GM12801 (cell line): ENCODE measurements around the gene TMA7.

Experiments
- CTCF ChIP-seq: IDR thresholded peaks from one replicate; pipeline ENCODE4 v1.5.1; 2011; ENCODE audit warnings: control low read depth; ENCODE audit not compliant: insufficient read length; ENCODE audit errors: extremely low read depth

TMA7 gene

GRCh38 chr3:48431224-48432029 is 8.6 kb upstream of the TMA7 start:
- no peak for TF ChIP-seq CTCF

DNA sequence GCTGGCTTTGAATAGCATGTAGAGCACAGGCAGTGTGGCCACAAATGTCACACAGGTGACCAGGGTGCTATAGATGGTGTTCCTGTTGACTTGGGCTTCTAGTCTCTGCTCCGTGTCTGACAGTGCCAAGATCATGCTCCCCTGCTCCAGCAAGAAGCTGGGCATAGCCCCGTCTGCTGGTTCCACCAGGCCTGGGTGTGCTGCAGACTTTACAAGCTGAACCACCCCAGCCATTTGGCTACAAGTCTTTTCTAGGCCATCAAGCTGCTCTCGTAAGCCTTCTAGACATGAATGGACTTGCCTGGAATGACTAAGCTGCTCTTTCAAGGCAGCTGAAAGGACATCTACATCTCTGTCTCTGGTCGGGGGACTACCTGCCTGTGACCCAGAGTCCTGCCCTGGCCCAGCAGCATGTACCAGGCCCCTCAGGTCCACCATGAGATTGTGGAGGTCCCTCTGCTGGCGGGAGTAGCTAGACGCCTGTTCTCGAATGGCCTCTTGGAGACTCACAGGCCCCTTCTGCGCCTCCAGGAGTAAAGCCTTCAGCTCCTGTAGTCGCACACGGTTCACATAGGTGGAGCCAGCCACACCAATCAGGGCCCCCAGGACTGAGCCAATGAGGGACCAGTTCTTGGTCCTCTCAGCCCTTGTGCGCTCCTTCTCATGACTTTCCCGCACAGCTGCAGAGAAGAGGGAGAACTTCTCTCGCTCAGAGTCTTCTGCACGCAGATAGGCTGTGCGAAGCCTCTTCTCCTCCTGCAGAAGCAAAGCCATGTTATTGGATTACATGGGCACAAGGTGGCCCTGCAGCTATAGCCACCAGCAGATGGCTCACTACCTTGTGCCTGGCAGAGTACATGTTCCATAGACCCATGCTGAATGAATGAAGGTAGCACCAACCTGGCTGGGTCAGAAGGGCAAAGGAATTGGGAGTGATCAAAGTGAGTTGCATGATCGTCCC is 7.4 kb upstream of the TMA7 start:
- no peak for TF ChIP-seq CTCF

GRCh38 chr3:48433472-48434118 is 6.5 kb upstream of the TMA7 start:
- TF ChIP-seq CTCF: no peak

- no peak for TF ChIP-seq CTCF
These were observed 5.3 kb upstream of the TMA7 start for GRCh38 chr3:48434591-48435222.

DNA sequence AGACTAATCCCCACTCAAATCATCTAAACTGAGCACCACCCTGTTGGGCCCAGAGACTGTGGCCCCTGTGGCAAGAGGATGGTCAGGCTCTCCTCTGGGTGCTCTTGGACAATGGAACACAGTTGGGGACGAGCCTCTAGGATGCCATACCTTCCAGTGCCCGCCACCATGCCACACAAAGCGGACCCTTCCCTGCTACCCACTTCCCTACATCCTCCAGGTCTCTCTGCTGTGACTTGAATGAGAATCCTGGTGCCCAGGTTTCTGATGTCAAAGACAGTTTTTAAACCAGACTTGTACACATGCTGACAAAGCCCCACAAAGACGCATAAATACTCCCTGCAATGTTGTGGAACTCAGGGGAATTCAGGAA is 4.8 kb upstream of the TMA7 start:
- no peak for TF ChIP-seq CTCF

- peak; percentile 87 for TF ChIP-seq CTCF
These were observed 4.1 kb upstream of the TMA7 start for GRCh38 chr3:48435774-48436476.
